TTC549 (cell line): ENCODE measurements around the gene PLVAP.

Experiments used
- FAIRE-seq: peaks from 2 replicates; lab custom pipeline; 2012; peaks lifted over from hg19 to GRCh38; lab: Jason Lieb, UNC

Gene PLVAP

GRCh38 chr19:17333611-17334413 lies 43.3 kb downstream of the PLVAP start:
- no peak for FAIRE-seq

GRCh38 chr19:17332677-17333581 lies 44.2 kb downstream of the PLVAP start:
- FAIRE-seq, result no peak

GRCh38 chr19:17332360-17332676 lies 44.8 kb downstream of the PLVAP start:
- FAIRE-seq, result no peak

DNA sequence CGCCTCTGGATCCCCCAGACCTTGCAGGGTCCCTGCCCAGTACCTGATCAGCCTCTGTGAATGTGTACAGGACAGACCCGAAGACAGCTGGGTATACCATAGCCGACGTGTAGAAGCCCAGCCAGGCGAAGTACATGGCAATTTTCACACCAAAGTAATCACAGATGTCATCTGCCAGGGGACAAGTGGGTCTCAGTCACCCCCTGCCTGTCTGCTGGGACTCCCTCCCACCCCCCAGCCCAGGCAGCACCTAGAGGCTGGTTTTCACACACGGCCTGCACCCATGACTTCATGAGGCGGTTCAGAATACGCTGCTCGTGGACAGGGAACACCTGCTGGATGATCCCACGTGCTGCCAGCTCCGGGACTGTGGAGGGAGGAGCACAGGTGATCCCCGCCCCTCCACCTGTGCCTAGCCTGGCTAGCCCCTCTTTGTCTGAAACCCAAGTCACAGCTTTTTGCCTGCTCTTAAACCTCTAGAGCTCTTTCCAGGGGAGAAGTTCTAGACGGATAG lies 46.0 kb downstream of the PLVAP start:
- no peak for FAIRE-seq

DNA sequence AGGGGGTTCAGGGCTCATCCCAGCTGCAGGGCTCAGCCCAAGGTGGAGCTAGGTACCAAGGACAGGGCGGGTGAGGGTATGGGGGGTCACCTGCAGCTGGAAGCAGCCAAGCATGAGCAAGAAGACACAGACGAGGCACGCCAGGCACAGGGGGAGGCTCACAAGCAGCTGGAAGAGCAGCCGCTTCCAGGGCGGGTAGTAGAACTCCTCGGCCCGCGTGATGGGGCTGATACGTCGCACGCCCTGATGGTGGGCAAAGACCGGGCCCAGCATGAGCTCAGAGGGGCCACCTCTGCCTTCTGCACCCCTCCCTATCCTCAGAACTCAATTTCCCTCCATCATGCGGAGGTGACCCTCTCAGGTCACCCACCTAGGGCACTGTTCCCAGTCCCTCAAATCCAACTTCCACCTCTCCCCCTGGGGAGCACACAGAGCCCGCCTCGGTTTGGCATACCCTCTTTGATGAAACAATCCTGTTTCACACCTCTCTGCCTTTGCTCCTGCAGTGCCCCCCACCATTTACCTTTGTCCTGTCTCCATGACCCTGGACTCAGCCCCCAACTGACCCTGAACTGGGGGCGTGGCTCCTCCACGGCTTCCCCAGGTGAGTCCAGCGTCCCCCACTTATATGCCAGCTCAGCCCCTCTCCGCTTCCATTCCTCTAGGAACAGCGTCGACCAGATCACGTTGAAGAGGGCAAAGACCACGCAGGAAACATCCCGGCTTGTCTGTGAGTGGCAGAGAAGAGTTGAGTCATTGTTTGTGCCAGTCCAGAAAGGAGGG lies 46.7 kb downstream of the PLVAP start:
- no peak for FAIRE-seq

GRCh38 chr19:17329366-17330261 lies 47.5 kb downstream of the PLVAP start:
- FAIRE-seq, result no peak

DNA sequence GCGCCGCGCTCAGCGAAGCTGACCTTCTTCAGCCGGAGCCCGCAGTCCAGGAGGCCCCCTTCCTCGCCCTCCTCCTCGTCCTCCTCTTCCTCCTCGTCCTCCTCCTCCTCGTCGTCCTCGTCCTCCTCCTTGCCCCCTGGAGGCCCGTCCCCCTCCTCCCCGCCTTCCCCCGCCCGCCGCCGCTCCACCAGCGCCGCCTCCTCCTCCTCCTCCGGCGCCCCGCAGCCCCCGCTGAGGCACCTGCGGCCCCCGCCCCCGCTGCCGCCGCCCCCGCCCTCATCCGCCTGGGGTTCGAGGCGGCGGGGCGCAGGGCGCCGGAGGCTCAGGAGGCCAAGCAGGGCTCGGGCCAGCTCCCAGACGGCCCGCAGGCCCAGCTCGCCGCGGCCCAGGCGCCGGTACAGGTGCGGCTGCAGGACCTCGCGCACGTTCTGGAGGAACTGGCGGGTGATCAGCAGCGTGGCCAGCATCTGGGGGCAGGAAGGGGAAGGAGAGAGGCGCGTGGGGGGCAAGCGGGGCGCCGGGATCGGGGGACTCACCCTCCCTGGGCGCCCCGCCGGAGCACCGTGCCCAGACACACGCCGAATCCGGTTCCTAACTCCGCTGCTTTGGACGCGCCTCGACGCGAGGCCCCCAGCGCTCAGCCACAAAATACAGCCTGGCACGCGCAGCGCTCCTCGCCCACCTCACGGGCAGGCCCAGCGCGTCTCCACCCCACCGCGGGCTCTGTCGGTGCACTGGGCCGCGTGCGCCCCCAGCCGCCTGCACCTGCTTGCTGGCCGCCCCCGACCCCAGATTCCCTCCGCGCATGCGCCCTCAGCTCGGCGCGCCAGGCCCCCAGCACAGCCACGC lies 48.4 kb downstream of the PLVAP start:
- no peak for FAIRE-seq

DNA sequence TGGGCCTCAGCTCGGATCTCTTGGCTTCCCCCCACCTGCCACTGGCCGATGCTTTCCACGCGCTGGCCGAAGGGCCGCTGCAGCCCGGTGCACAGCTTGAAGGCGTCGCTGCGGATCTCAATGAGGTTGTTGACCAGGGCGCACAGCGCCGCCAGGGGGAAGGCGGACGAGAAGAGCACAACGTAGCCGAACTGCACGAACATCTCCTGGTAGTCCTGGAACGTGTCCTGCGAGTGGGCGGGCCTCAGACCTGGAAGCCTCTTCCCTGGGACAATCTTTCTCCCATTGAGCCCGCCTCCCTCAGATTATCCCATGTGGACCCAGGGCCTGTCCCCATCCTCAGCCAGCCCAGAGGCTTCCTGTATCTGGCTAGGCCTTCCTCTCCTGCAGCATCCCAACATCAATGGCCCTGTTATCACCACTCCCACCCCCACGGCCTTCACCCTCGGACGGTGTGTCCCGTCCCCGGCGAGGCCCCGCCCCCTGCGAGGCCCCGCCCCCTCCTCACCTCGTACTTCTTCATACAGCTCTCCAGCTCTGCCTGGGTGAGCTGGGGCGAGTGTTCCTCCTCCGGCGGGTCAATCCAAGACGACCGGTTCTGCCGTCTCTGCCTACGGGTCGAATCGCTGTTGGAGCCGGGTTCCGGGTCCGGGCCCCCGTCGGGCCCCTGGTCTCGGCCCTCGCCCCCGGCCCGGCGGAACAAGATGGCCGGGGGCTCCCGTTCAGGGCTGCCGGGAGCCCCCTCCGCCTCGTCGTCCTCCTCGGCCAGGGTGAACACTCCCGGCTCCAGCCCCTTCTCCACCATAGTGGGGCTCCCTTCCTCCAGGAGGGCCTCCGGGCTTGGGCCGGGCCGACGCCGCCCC lies 49.3 kb downstream of the PLVAP start:
- FAIRE-seq, result no peak

- no peak for FAIRE-seq
These were observed 50.0 kb downstream of the PLVAP start for GRCh38 chr19:17327068-17327653.

DNA sequence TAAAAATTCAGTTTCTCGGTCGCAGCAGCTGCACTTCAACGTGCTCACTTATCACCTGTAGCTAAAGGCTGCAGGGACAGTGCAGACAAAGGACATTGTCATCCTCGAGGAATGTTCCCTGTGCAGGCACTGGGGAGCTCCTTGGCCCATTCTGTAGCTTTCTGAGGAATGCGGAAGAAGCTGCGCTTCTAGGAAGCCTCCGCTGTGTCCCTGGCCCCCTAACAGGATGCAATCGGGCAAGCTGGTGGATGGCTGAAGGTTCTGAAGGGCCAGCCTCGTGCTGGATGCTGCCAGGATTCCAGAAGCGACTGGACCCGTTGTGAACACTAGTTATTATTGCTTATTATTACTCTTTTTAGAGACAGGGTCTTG lies 50.6 kb downstream of the PLVAP start:
- no peak for FAIRE-seq

- FAIRE-seq, result no peak
These were observed 51.1 kb downstream of the PLVAP start for GRCh38 chr19:17325881-17326594.

- no peak for FAIRE-seq
These were observed 52.0 kb downstream of the PLVAP start for GRCh38 chr19:17325133-17325532.

DNA sequence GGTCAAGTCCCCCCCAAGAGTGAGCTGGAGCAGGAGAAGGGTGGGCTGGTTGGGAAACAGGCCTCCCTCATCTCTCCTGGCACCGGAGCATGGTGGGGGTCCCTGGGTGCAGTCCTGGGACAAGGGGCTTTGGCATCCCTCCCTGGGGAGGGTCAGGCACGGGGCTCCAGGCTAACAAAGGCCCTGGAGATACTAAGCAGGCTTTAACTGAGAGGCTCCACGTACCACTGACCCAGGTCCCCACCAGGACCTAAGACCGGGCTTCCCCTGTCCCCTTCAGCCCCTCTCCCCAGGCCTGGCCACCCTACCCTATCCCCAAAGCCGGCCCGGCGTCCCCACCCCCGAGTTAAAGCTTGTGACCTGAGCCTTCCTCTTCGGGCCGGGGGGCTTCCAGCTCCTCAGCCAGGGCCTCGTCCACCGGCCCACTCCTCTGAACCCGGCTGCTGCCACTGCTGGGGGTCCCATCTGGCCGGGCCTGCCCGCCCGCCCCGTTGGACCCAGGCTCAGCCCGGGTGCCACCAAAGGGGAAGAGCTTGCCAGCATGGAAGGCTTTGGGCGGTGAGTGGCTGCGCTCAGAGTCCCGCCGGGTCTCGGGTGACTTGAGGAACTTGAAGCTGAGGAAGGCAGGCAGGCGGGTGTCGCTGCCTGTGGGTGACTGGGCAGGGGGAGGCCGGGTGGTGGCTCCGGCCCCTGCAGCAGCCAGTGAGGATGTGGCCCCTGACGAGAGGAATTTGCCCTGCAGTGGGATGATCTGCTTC lies 52.6 kb downstream of the PLVAP start:
- no peak for FAIRE-seq

DNA sequence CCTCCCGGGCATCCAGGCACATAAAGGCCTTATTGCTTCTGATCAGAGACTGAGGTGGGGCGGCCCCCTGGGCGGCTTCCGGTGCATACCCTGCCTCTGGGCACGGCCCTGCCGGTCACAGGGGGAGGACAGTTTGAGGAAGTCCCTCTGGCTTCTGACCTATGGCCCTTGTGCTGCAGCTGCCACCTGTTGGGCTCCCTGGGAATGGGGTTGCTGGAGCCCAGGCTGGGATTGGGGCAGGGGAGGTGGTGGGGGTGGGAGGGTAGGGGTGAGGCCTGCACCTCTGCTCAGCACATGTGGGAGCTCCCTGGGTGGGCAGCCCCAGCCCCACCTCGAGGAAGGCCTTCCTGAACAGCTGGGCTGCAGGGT lies 53.2 kb downstream of the PLVAP start:
- FAIRE-seq, result no peak

DNA sequence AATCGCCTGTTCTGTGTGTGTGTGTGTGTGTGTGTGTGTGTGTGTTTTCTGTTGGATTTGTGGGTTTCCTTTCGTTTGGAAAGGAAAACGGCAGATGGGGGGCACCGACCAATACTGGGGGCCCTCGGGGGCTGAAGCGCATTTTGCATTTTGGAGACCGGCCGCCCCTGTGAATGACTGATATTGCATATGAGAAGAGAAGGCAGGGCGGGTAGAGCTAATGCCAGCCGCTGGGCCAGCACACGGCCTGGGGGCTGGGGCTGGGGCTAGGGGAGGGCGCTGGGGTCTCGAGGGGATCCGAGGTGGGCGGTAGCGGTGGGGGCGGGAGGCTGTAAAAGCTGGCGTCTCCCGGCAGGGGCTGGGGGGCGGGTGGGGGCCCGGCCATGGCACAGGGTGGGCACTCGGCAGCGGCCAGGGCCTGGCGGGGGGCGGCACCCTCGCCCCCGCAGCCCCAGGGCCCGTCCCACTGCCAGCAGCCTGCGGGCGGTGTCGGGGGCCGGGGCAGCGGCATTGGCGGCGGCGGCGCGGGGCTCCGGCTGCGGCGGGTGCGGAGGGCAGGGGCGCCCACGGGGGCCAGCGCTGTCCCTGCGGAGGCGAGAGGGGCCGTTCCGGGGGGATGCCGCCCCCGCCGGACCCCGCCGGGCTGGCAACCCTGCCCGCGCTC lies 53.7 kb downstream of the PLVAP start:
- no peak for FAIRE-seq

DNA sequence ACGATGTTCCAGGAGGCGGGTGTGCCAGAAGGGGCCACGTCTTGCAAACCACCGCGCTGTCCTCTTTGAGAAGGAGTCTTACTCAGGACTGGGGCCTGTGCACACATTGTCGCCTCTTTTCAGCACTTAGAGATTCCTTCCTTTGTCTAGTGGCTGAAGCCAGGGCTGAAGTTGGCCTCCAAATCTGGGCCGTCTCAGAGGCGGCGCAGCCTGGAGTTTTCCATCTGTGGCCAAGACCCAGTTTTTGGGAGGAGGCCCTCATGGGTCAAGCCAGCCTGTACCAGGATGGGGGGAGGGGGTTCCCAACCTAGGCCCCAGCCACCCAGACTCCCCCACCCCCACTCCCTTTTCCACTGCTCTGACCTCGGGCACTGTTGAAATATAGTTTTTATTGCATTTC lies 54.3 kb downstream of the PLVAP start:
- FAIRE-seq, result no peak
